Heart right ventricle (tissue), 16 donors: Measurements from ENCODE around the gene SCN4A. TPM values are rescaled to one million over a fixed set of nuclear protein-coding genes. Genes with fewer than 3 reads are reported as not detected.
"Not testable (repeated sequence)": the region's sequence is repeated elsewhere in the genome, so short reads cannot be mapped to it uniquely, and the experiment has no call there.

Experiments
- ATAC-seq, 8 donors: fragments of 200-7000 bp; cut with Tn5 transposase; one replicate each; pipeline ENCODE4 v1.9.1; 2020; ENCODE audit warnings: mild to moderate bottlenecking in 8 of 8, moderate library complexity in 8 of 8, moderate number of reproducible peaks in 1 of 8
- DNase-seq, 2 donors: peaks; one replicate each; pipeline ENCODE4 v3.0.0-alpha.2; 2020
- H3K27ac ChIP-seq, 10 donors: fragments of 200-600 bp; sonication (generic) in 2 of 10; one replicate each; pipeline versions ENCODE4 v1.5.0 to v1.8.0; 2020 to 2022; ENCODE audit warnings: mild to moderate bottlenecking in 3 of 10
- H3K27me3 ChIP-seq, 7 donors: fragments of 200-600 bp; one replicate each; pipeline ENCODE4 v1.8.0; 2021 to 2022; ENCODE audit warnings: mild to moderate bottlenecking in 2 of 7
- H3K36me3 ChIP-seq, 9 donors: fragments of 200-600 bp; sonication (generic) in 1 of 9; one replicate each; pipeline versions ENCODE4 v1.5.0 to v1.8.0; 2020 to 2022; ENCODE audit warnings: mild to moderate bottlenecking in 2 of 9
- H3K4me1 ChIP-seq, 9 donors: fragments of 200-600 bp; sonication (generic) in 1 of 9; one replicate each; pipeline versions ENCODE4 v1.5.0 to v1.8.0; 2020 to 2022; ENCODE audit warnings: mild to moderate bottlenecking in 4 of 9
- H3K4me3 ChIP-seq, 10 donors: fragments of 200-600 bp; sonication (generic) in 2 of 10; one replicate each; pipeline versions ENCODE4 v1.5.0 to v1.8.0; 2020 to 2022; ENCODE audit warnings: mild to moderate bottlenecking in 7 of 10, moderate library complexity in 2 of 10
- H3K9me3 ChIP-seq, 11 donors: fragments of 200-600 bp in 10 of 11; sonication (generic) in 2 of 11; one replicate each; pipeline versions ENCODE4 v1.5.0 to v1.8.0; 2013 to 2022; ENCODE audit warnings: mild to moderate bottlenecking in 2 of 11, control low read depth in 1 of 11, moderate library complexity in 1 of 11
- CTCF ChIP-seq, 9 donors: fragments of 200-600 bp; sonication (generic) in 2 of 9; IDR thresholded peaks; one replicate each; pipeline versions ENCODE4 v1.5.0 to v1.8.0; 2021 to 2022; ENCODE audit warnings: antibody characterized with exemption in 9 of 9, mild to moderate bottlenecking in 5 of 9, moderate library complexity in 1 of 9
- WGBS, 2 donors: extraction: QIAGEN DNeasy Blood & Tissue Kit; methylation state at CpG; one replicate each; pipeline ENCODE4 v1.1.7; 2013; ENCODE audit warnings: inconsistent platforms in 1 of 2; 5-methylcytosine and 5-hydroxymethylcytosine counted together
- intact Hi-C, 10 donors: fragments of 100-400 bp; cut with DNase I; formaldehyde crosslinking; loops; one replicate each; pipeline versions ENCODE4 v1.11.1 to v1.14.2; 2022
- polyA plus RNA-seq, 2 donors: library from polyadenylated mRNA; stranded (reverse); fragments of 200-250 nt; gene quantifications; one replicate each; pipeline ENCODE4 v1.2.3, GENCODE V29; 2013
- total RNA-seq, 10 donors: library from RNA; stranded (reverse); fragmentation: NEBNext Ultra II Directional in 3 of 10; extraction: Animal tissue kit (Norgen Biotek cat#: 25700) in 3 of 10; gene quantifications; one replicate each; pipeline versions ENCODE4 v1.2.1 to v1.2.4, GENCODE V29; 2021 to 2023
- donor health status: Arrhythmogenic right ventricular cardiomyopathy.
- donor health status: ischemic (EF 13 %, LVEDD 7.1; RV severe dilation, severe dysfunction).
- donor health status: healthy with polysubstance abuse.
- donor health status: DM: no; HTN: yes; CAD: no.
- donor health status: DM: no; HTN: no; CAD: no.
- donor health status: ischemic (EF 25% LVEDD 6.9; RV normal size, moderate dysfunction).
- donor health status: ischemic (EF 25% LVEDD 5.7; RV mildly dilated, moderate dysfunction).
- donor health status: healthy.
- donor health status: DM: yes; HTN: yes; CAD: no.
- donor health status: Ischemic cardiomyopathy.
- donor health status: ischemic (EF 35%, LVEDD 5.7; RV mildly dilated, moderate dysfunction).
- donor health status: nonischemic (EF 11% LVEDD 7.7; RV severe dilation, severe dysfunction).
- donor health status: DM: yes; HTN: yes; CAD: no.
- donor health status: PGD.
- donor health status: ischemic (EF 29% LVEDD 5.4; RV normal size, mild dysfunction).
- donor health status: nonischemic (EF 23%, LVEDD 6.1; RV moderate dilation, normal function).

The SCN4A gene
- total and polyA plus RNA-seq, 12 donors, result 0.19 to 2.9 (median 0.53) TPM

- TF ChIP-seq CTCF (IDR thresholded peaks at IDR 0.05), result no peak
These were observed 45.1 kb downstream of the SCN4A start for GRCh38 chr17:63927464-63928171.

GRCh38 chr17:63926164-63926563, 46.6 kb downstream of the SCN4A start:
- no peak for DNase-seq
- Histone ChIP-seq H3K4me3 (no peak overlapping the region), H3K36me3 (peaks cover 0 to 12% (median 0%) of the 10 kb centered on the region in 9 donors), H3K27ac (no peak overlapping the region), H3K4me1 (peaks cover 0 to 15% (median 9%) of the 10 kb centered on the region in 9 donors), H3K27me3 (no peaks in the 10 kb centered on the region), H3K9me3 (no peaks in the 10 kb centered on the region)
- no peak for ATAC-seq
- WGBS, 2 donors, result 97% methylated on average over 2 of the region's 2 CpGs
- intact Hi-C loops, result no loop called here
- TF ChIP-seq CTCF (IDR thresholded peaks at IDR 0.05), result no peak

More at GRCh38 chr17:63927464-63928171, 45.1 kb downstream of the SCN4A start:
- Histone ChIP-seq H3K4me3 (no peak overlapping the region), H3K27ac (no peak overlapping the region), H3K27me3 (no peaks in the 10 kb centered on the region), H3K4me1 (peaks cover 0 to 29% (median 23%) of the 10 kb centered on the region in 9 donors), H3K36me3 (peaks cover 0 to 12% (median 0%) of the 10 kb centered on the region in 9 donors), H3K9me3 (no peaks in the 10 kb centered on the region)
- 69 to 78% methylated on average over 8 of the region's 8 CpGs for whole genome bisulfite sequencing, 2 donors
- intact Hi-C loops, result no loop called here
- ATAC-seq (no peak), DNase-seq (no peak)

GRCh38 chr17:63925615-63926014, 47.1 kb downstream of the SCN4A start:
- DNase-seq (no peak), ATAC-seq (no peak)
- Histone ChIP-seq H3K9me3 (no peaks in the 10 kb centered on the region), H3K27ac (no peak overlapping the region), H3K36me3 (peaks cover 0 to 12% (median 0%) of the 10 kb centered on the region in 9 donors), H3K27me3 (no peaks in the 10 kb centered on the region), H3K4me3 (no peak overlapping the region), H3K4me1 (peaks cover 0 to 9% (median 5%) of the 10 kb centered on the region in 9 donors)
- intact Hi-C loops, result no loop called here
- WGBS, 2 donors, result 84 to 86% methylated on average over 5 of the region's 5 CpGs
- TF ChIP-seq CTCF (IDR thresholded peaks at IDR 0.05), result no peak

GRCh38 chr17:63922402-63922801, 50.3 kb downstream of the SCN4A start:
- H3K27me3 ChIP-seq, H3K4me3 ChIP-seq, H3K36me3 ChIP-seq, H3K27ac ChIP-seq, DNase-seq, H3K9me3 ChIP-seq, ATAC-seq: not testable (repeated sequence)
- peaks cover 0 to 10% (median 0%) of the 10 kb centered on the region in 9 donors for H3K4me1 ChIP-seq
- 78 to 81% methylated on average over 9 of the region's 9 CpGs for WGBS, 2 donors
- intact Hi-C loops, result loop anchor here in 1 of 10 donors (5.0 kb wide), 1 partner anchor 210 kb away; the partner anchor contains the start of gene ERN1

GRCh38 chr17:63920779-63921178, 51.9 kb downstream of the SCN4A start:
- DNase-seq, result not testable (repeated sequence)

GRCh38 chr17:63920050-63920449, 52.7 kb downstream of the SCN4A start:
- H3K27ac ChIP-seq, ATAC-seq, DNase-seq, H3K9me3 ChIP-seq, H3K36me3 ChIP-seq, H3K4me3 ChIP-seq, H3K27me3 ChIP-seq: not testable (repeated sequence)
- peaks cover 0 to 10% (median 0%) of the 10 kb centered on the region in 9 donors for H3K4me1 ChIP-seq
- intact Hi-C loops, result loop anchor here in 1 of 10 donors (5.0 kb wide), 1 partner anchor 212 kb away; the partner anchor contains the start of gene ERN1
- WGBS, 2 donors, result 89% methylated on average over 6 of the region's 6 CpGs

More at GRCh38 chr17:63920779-63921178, 51.9 kb downstream of the SCN4A start:
- not testable (repeated sequence) for ATAC-seq, H3K27me3 ChIP-seq, H3K9me3 ChIP-seq, H3K36me3 ChIP-seq, H3K4me3 ChIP-seq, H3K27ac ChIP-seq
- H3K4me1 ChIP-seq, result peaks cover 0 to 10% (median 0%) of the 10 kb centered on the region in 9 donors
- intact Hi-C loops, result loop anchor here in 1 of 10 donors (5.0 kb wide), 1 partner anchor 212 kb away; the partner anchor contains the start of gene ERN1
- WGBS, 2 donors, result 92 to 96% methylated on average over 5 of the region's 5 CpGs
